GM12892 (cell line): Measurements from ENCODE around the gene CCR5AS.

Experiments
- POLR2A ChIP-seq: IDR thresholded peaks from 2 replicates; pipeline ENCODE4 v1.6.1; 2011; ENCODE audit warnings: low read depth, low read length, control low read depth
- POLR2AphosphoS5 ChIP-seq: IDR thresholded peaks from 2 replicates; pipeline ENCODE4 v1.6.1; 2011; ENCODE audit warnings: low read depth, low read length, control low read depth
- TAF1 ChIP-seq: IDR thresholded peaks from 2 replicates; pipeline ENCODE4 v1.6.1; 2011; ENCODE audit warnings: low read depth, mild to moderate bottlenecking, control low read depth, low read length, borderline replicate concordance

GRCh38 chr3:46314517-46314916 lies 92.3 kb downstream of the CCR5AS start:
- TF ChIP-seq POLR2A: no peak
- no peak for TF ChIP-seq TAF1
- no peak for TF ChIP-seq POLR2AphosphoS5
